ENCODE results near the gene LRP1B.
"Not testable (repeated sequence)": the region's sequence is repeated elsewhere in the genome, so short reads cannot be mapped to it uniquely, and the experiment has no call there.

The LRP1B gene

GRCh38 chr2:140737006-140737405 is 1393.8 kb downstream of the LRP1B start:
- DNase-seq = no peak

GRCh38 chr2:140734992-140735391 is 1395.8 kb downstream of the LRP1B start:
- DNase-seq = no peak

- no peak for DNase-seq
Measured at GRCh38 chr2:140718999-140719398, 1411.8 kb downstream of the LRP1B start.

DNA sequence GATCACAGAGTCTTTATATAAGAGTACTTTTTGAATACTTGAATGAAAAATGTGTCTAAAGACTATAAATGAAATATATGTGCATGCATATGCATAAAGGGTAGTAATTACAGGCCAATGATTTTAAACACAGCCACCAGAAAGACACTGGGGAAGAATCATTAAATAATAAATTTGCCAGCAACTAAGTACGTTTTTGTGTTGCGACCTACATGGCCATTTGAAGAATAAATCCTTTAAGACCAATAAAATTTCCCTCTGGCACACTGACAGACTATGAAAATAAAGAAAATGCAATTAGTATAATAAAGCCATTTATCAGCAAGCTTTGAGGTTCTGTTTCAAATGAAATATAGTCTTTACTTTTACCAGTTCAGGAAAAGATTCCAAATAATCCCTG is 1413.3 kb downstream of the LRP1B start:
- no peak for DNase-seq

- no peak for DNase-seq
Measured at GRCh38 chr2:140714586-140714985, 1416.2 kb downstream of the LRP1B start.

DNA sequence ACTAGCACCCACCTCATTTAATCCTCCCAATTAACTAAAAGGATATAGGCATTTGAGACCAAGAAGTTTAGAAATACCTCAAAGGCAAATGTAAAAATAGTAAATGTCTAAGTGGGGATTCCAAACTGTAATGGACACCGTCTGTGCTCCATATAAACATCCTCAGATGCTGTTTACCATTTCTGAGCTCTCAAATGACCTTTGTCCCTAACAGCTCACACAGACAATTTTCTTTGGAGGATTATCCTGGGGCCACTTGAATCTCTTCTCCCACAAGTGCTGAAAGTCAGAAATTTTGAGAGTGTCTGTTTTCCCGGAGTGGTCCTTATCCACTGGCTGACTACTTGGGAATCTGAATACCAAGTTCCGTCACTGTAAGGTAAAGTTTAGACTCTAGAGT is 1418.9 kb downstream of the LRP1B start:
- no peak for DNase-seq

- no peak for DNase-seq
Measured at GRCh38 chr2:140701726-140702125, 1429.1 kb downstream of the LRP1B start.

DNA sequence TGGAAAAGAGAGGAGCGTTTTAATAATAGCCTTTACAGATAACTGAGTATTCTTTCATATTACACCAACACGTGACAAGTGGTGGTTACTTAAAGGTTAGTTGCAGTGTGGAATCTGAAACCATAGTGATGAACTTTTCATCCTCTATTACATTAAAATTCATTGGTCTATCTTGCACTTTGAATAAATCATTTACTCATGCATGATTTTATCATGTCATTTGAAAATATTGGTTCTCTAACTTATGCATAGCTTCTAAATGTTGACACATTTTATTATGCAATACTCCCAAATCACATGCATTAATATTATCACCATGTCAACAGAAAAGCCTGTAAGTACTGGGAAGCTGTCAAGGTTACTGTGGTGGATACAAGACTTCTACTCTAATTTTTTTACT is 1432.2 kb downstream of the LRP1B start:
- DNase-seq = no peak

DNA sequence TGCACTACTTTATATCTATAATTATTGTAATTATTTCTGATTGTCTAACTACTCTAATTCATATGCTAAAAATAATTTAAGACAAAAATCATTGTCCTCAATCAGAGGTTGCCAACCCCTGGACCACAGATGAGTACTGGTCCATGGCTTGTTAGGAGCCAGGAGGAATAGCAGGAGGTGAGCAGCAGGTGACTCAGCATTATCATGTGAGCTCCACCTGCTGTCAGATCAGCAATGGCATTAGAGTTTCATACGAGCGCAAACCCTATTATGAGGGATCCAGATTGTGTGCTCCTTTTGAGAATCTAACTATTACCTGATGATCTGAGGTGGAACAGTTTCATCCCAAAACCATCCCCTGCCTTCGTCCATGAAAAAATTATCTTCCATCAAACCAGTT is 1434.4 kb downstream of the LRP1B start:
- DNase-seq = no peak

DNA sequence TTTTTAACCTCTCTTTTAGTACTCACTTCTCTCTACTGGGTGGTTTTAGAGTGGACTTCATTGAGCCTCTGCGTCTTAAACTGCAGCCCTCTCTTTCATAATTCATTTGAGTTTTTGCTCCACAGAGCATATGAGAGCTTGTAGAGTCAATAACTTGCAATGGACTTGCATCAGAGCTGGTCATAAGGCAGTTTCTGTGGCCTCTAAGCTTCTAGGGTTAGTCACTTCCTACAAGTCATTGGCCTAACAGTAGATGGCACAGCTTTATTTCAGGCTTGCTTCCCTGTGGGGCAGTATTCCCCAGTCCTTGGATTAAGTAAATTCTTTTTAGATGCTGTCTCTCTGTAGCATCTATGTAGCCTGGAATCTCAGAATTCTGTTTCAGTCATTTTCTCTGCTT is 1435.7 kb downstream of the LRP1B start:
- DNase-seq = no peak

- DNase-seq = no peak
Measured at GRCh38 chr2:140687825-140688224, 1443.0 kb downstream of the LRP1B start.

- no peak for DNase-seq
Measured at GRCh38 chr2:140683658-140684057, 1447.2 kb downstream of the LRP1B start.

- no peak for DNase-seq
Measured at GRCh38 chr2:140680862-140681261, 1450.0 kb downstream of the LRP1B start.

GRCh38 chr2:140679752-140680151 is 1451.1 kb downstream of the LRP1B start:
- no peak for DNase-seq

GRCh38 chr2:140669911-140670310 is 1460.9 kb downstream of the LRP1B start:
- DNase-seq = no peak

- DNase-seq = no peak
Measured at GRCh38 chr2:140667203-140667602, 1463.6 kb downstream of the LRP1B start.

DNA sequence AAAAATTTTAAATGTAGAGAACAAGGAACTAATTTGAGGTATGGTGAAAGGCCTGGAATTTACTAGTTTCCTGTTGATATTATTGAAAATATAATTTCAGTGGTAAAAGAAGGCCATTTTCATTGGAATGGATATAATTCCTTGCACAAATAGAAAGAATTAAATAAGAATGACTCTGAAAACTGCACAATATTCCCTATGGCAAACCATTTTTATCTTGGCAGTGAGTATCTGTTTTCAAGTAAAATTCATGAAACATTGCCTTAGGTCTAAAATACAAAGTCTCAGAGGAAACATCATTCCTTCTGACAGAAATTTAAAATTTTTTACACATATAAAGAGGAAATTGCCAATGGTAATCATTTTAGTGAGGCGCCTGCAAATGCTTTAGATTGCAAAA is 1468.3 kb downstream of the LRP1B start:
- no peak for DNase-seq

DNA sequence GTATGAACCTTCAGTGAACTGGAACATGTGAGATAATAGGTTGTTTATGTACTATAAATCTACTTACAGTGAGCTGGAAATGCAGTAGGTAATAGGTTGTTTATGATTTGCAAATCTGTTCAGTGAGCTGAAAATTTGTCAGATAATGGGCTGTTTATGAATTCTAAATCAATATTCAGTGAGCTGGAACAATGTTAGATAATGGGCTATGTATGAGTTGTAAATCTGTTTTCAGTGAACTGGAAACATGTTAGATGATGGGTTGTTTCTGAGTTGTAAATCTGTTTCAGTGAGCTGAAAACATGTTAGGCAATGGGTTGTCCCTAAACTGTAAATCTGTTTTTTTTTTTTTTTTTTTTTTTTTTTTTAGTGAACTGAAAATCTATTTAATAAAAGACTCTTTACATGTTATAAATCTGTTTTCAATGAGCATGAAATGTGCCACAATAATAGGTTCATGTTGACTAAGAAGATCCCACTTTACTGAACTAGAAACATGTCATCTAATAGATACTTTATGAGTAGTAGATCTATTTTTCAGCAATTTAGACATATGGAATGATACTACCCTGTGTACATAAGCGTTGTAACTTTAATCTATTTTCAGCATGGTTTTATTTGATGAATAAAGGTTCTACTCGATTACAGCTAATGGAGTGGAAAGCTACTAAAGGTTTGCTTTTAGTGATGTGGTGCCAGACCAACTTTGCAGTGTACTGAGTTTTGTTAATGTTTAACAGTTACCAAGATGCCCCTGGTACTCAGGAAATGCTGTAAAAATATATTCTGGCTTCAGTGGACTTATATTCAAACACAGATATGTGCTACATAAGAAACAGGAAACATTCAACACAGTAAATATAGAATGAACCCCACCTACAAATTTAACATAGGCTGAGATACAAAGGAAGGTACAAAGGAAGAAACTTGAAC is 1471.8 kb downstream of the LRP1B start:
- DNase-seq = no peak

GRCh38 chr2:140657657-140658056 is 1473.2 kb downstream of the LRP1B start:
- DNase-seq = no peak

DNA sequence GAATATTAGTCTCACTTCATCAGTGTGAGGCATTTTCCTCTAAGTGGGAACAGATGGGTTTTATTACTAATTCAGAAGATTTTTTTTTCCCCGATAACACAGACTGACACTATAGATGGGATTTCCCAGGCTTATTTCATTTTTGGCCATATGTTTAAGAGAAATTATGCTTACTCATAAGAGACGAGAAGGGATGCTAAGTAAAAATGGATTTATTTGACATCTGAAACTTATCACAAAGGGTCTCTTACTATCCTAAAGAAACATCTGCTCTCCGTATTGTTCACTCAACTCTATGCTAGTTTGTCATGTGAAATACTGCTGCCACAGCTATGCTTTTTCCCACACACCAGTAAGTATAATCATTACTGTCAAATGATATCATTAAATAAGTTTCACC is 1476.3 kb downstream of the LRP1B start:
- no peak for DNase-seq

DNA sequence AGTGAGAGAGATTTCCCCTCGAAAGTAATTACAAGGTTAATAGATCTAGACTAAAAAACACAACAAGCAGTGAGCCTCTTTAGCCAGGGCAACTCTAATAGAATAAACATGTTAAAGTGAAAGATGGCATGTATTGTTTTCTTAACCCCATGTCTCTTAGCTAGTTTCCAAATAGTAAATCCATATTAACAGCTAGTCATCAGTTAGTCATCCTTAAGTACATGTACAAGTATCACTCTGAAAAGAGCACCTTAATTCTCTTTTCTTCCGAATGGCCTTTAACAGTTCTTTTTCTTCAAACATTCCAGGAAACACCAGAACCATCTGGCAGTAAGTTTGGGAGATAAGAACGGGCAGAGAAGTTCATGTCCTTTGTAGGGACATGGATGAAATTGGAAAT is 1480.0 kb downstream of the LRP1B start:
- DNase-seq = no peak

GRCh38 chr2:140650134-140650533 is 1480.7 kb downstream of the LRP1B start:
- DNase-seq = not testable (repeated sequence)

GRCh38 chr2:140648393-140648792 is 1482.4 kb downstream of the LRP1B start:
- no peak for DNase-seq

GRCh38 chr2:140643761-140644187 is 1487.0 kb downstream of the LRP1B start:
- DNase-seq = no peak

GRCh38 chr2:140641163-140641562 is 1489.7 kb downstream of the LRP1B start:
- DNase-seq = no peak
